ENCODE results near the gene TANC1. TPM values are rescaled to one million over a fixed set of nuclear protein-coding genes. Genes with fewer than 3 reads are reported as not detected.

The TANC1 gene
- total RNA-seq, 2 experiments from 2014 or later, result 0.41 to 0.47 TPM

DNA sequence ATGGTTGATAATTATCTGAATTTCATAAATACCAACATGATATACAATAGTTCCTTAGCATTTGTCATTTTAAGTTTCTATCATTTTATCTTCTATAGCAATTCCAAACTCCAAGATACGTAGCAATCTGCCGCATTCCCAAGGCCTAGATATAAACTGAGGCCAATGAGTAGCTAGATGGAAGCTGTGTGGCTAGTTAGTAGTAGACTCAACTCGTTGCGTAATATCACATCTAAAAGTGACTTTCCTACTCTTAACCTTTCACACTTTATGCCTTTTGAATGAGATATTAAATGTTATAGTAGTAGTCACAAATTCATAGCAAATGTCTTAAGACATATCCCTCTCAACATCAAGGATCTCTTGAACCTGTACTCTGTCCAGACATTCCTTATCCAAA is 284.5 kb downstream of the TANC1 start:
- Mint-ChIP-seq H3K27ac (no peak overlapping the region), H3K27me3 (no peaks in the 10 kb centered on the region), H3K36me3 (ENCODE audit: low read depth) (peaks cover 79% of the 10 kb centered on the region), H3K4me1 (ENCODE audit: low read depth) (peaks cover 6% of the 10 kb centered on the region), H3K9me3 (no peaks in the 10 kb centered on the region), H3K4me3 (no peak overlapping the region)
- ChIA-PET CTCF (no interaction called here), POLR2A (no interaction called here)
- TF ChIP-seq, protein P1, sequence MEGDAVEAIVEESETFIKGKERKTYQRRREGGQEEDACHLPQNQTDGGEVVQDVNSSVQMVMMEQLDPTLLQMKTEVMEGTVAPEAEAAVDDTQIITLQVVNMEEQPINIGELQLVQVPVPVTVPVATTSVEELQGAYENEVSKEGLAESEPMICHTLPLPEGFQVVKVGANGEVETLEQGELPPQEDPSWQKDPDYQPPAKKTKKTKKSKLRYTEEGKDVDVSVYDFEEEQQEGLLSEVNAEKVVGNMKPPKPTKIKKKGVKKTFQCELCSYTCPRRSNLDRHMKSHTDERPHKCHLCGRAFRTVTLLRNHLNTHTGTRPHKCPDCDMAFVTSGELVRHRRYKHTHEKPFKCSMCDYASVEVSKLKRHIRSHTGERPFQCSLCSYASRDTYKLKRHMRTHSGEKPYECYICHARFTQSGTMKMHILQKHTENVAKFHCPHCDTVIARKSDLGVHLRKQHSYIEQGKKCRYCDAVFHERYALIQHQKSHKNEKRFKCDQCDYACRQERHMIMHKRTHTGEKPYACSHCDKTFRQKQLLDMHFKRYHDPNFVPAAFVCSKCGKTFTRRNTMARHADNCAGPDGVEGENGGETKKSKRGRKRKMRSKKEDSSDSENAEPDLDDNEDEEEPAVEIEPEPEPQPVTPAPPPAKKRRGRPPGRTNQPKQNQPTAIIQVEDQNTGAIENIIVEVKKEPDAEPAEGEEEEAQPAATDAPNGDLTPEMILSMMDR (IDR thresholded peaks at IDR 0.05), result no peak
- Histone ChIP-seq H3K9me3 (ENCODE audit: control insufficient read depth in 1 of 2, insufficient read depth in 1 of 2, low read length in 2 of 2) (no peaks in the 10 kb centered on the region), H3K36me3 (ENCODE audit: insufficient read depth, low read length) (peaks cover 4% of the 10 kb centered on the region), H3K27ac (ENCODE audit: low read depth in 1 of 2, low read length in 2 of 2) (no peak overlapping the region), H3K4me3 (ENCODE audit: low read length) (no peak overlapping the region), H3K4me1 (ENCODE audit: insufficient read depth, low read length) (no peaks in the 10 kb centered on the region), H3K27me3 (ENCODE audit: control insufficient read depth in 1 of 2, insufficient read depth in 2 of 2, low read length in 2 of 2) (no peaks in the 10 kb centered on the region)
- ATAC-seq (ENCODE audit: poor library complexity), result no peak
- no peak for DNase-seq
- intact Hi-C loops (cut with DNase I, micrococcal nuclease), result no loop called here

DNA sequence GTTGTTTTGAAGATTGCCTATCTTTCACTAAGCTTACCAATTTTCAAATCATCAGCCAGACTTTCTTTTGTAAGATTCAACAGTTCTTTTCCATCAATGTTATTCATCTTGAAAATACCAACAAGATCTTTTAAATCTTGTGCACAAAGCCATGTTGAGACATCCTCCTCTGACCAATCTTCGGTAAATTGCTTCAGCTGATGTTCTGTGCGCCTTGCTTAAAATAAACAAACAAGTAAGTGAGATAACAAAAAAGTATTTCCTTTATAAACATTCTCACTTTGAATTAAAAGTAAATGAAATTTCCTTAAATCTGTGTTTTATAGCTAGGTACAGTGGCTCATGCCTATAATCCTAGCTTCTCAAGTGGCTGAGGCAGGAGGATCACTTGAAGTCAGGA is 287.7 kb downstream of the TANC1 start:
- no peak overlapping the region for H3K27ac Mint-ChIP-seq
- H3K9me3 Mint-ChIP-seq, result no peaks in the 10 kb centered on the region
- H3K36me3 Mint-ChIP-seq (ENCODE audit: low read depth), result peaks cover 67% of the 10 kb centered on the region
- H3K27me3 ChIP-seq (ENCODE audit: control insufficient read depth in 1 of 2, insufficient read depth in 2 of 2, low read length in 2 of 2), result no peaks in the 10 kb centered on the region
- H3K4me1 ChIP-seq (ENCODE audit: insufficient read depth, low read length), result no peaks in the 10 kb centered on the region
- H3K4me3 ChIP-seq (ENCODE audit: low read length), result no peak overlapping the region
- H3K4me1 Mint-ChIP-seq (ENCODE audit: low read depth), result no peaks in the 10 kb centered on the region
- POLR2A ChIA-PET, result no interaction called here
- TF ChIP-seq, protein P1 (IDR thresholded peaks at IDR 0.05), result no peak
- no peak for ATAC-seq (ENCODE audit: poor library complexity)
- no peak overlapping the region for H3K27ac ChIP-seq (ENCODE audit: low read depth in 1 of 2, low read length in 2 of 2)
- intact Hi-C loops (cut with DNase I, micrococcal nuclease), result no loop called here
- CTCF ChIA-PET, result no interaction called here
- H3K36me3 ChIP-seq (ENCODE audit: insufficient read depth, low read length), result peaks cover 4% of the 10 kb centered on the region
- DNase-seq, result no peak
- H3K4me3 Mint-ChIP-seq, result no peak overlapping the region
- no peaks in the 10 kb centered on the region for H3K9me3 ChIP-seq (ENCODE audit: control insufficient read depth in 1 of 2, insufficient read depth in 1 of 2, low read length in 2 of 2)
- H3K27me3 Mint-ChIP-seq, result no peaks in the 10 kb centered on the region

DNA sequence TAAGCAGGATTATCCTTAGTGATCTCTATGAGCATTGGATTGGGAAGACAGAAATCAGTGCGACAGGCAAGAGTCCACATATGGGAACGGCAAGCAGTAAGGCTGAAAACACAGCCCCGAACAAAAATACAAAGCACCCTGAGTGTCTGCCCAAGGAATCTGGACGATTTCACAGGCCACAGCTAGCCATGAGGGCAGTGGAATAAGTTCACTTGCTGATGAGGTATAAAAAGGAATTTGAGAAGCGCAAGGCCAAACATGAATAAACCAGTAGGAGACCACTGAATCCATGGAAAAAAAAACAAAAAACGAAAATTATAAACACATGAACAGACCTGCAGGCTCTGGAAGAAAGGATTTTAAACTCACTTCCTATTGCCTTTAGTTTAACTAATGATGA is 293.8 kb downstream of the TANC1 start:
- CTCF ChIA-PET, result interaction anchor here (0.6 kb wide), 1 partner anchor 59 kb away, joined by 3 read pairs; no protein-coding TSS in a partner anchor
- ATAC-seq (ENCODE audit: poor library complexity) (no peak), DNase-seq (no peak)
- H3K4me1 Mint-ChIP-seq (ENCODE audit: low read depth), result no peaks in the 10 kb centered on the region
- POLR2A ChIA-PET, result no interaction called here
- Histone ChIP-seq H3K27ac (ENCODE audit: low read depth in 1 of 2, low read length in 2 of 2) (no peak overlapping the region), H3K4me3 (ENCODE audit: low read length) (no peak overlapping the region), H3K36me3 (ENCODE audit: insufficient read depth, low read length) (peaks cover 4% of the 10 kb centered on the region), H3K9me3 (ENCODE audit: control insufficient read depth in 1 of 2, insufficient read depth in 1 of 2, low read length in 2 of 2) (no peaks in the 10 kb centered on the region), H3K27me3 (ENCODE audit: control insufficient read depth in 1 of 2, insufficient read depth in 2 of 2, low read length in 2 of 2) (no peaks in the 10 kb centered on the region), H3K4me1 (ENCODE audit: insufficient read depth, low read length) (no peaks in the 10 kb centered on the region)
- TF ChIP-seq, protein P1 (IDR thresholded peaks at IDR 0.05), result no peak
- H3K36me3 Mint-ChIP-seq (ENCODE audit: low read depth), result peaks cover 55% of the 10 kb centered on the region
- H3K4me3 Mint-ChIP-seq, result no peak overlapping the region
- intact Hi-C loops (cut with DNase I, micrococcal nuclease), result no loop called here
- no peaks in the 10 kb centered on the region for H3K27me3 Mint-ChIP-seq
- H3K9me3 Mint-ChIP-seq, result no peaks in the 10 kb centered on the region
- H3K27ac Mint-ChIP-seq, result no peak overlapping the region

Measured in CD4-positive, alpha-beta T cell (primary cell).